GM19463 (cell line): Measurements from ENCODE around the gene VAT1.
"Not testable (repeated sequence)": the region's sequence is repeated elsewhere in the genome, so short reads cannot be mapped to it uniquely, and the experiment has no call there.

Experiments
- ATAC-seq: cut with Tn5 transposase; IDR thresholded peaks from one replicate; pipeline ENCODE4 v1.9.1; 2021; ENCODE audit warnings: mild to moderate bottlenecking, moderate library complexity; ENCODE audit not compliant: unreplicated experiment

VAT1 gene

GRCh38 chr17:43010667-43011308 is 11.4 kb downstream of the VAT1 start:
- no peak for ATAC-seq

DNA sequence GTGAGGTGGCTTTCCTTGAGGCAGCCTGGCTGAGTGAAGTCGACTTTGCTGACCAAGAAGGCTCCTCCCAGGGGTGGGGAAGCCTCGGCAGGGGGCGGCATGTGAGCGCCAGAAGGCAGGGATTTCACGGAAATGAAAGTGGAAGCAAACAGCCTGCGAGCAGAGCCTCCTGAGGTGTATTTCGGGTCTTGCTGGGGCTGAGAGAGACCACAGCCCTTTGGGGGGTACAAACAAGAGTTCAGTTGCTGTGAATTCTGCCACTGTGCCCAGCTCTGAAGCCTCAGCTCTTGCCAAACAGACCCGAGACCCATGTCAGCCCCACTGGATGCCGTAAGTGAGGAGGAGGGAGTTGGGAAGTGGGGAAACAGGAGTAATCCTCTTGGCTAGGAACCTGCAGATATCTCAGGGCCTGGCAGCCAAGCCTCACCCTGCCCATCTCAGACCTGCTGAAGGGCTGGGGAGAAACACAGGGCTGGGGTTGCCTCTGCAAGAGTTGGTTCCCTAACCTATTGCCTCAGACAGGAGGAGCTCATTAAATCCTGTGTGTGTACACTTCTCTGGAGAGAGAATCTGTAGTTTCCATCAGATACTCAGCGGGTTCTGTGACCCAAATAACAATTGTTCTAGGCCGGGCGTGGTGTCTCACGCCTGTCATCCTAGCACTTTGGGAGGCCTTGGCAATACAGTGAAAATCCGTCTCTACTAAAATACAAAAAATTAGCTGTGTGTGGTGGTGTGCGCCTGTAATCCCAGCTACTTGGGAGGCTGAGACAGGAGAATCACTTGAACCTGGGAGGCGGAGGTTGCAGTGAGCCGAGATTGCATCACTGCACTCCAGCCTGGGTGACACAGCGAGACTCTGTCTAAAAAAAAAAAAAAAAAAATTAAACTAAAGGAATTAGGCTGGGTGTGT is 15.3 kb downstream of the VAT1 start, which contains the start of gene IFI35:
Gene IFI35, plus strand, starts transcription at position 146 of the 913 bp plus-strand sequence. Its CDS starts 164 bp downstream, at position 310.
- peak; percentile 73 for ATAC-seq

GRCh38 chr17:43003542-43004172 is 18.5 kb downstream of the VAT1 start:
- ATAC-seq, result no peak

GRCh38 chr17:43000894-43001293 is 21.3 kb downstream of the VAT1 start:
- ATAC-seq, result not testable (repeated sequence)

DNA sequence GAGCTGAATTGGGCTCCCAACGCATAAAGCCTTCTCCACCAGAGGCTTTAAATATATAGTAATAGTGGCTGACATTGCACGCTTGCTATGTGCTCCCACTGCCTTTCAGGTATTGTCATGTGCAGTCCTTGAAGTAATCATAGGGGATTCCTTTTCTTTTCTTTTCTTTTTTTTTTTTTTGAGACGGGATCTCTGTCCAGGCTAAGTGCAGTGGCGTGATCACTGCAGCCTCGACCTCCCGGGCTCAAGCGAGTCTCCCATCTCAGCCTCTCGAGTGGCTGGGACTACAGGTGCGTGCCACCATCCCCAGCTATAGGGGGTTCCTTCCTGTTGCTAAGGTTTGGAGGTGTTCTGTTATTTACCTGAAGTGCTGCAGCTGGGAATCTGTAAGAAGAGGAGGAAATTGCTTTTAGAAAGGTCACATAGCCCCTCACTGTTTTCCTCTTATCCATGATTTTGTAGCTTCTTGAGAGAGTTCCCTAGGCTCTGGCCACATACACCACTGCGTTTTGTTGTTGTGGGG is 23.1 kb downstream of the VAT1 start:
- ATAC-seq, result no peak

GRCh38 chr17:42997984-42998938 is 23.9 kb downstream of the VAT1 start, which contains the start of gene RPL27:
Gene RPL27, plus strand, starts transcription at chr17:42998419. Its CDS starts 332 bp downstream, at chr17:42998751.
- peak; percentile 93 for ATAC-seq

DNA sequence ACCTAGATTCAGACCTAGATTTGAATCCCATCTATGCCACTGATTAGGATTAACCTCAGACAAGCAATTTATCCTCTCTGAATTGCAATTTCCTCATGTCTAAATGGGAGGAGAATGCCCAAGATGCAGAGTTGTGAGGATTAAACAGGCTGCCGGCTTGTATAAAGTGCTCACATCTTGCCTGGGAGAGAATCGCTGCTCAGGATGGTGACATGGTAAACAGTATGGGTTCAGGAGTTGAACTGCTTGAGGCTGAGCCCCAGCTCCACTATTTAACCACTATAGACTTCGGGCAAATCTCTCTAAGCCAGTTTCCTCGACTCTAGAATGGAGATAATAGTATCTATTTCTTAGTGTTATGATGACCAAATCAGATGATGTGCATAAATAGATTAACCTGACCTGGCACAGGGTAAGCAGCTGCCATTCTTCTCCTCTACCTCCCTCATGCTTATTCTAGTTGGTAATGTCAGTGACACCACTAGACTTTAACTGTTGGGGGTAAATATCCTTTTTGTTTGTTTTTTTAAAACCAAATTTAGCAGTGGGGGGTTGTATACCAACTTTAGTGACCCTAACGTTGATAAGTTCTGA is 24.7 kb downstream of the VAT1 start:
- ATAC-seq, result no peak

DNA sequence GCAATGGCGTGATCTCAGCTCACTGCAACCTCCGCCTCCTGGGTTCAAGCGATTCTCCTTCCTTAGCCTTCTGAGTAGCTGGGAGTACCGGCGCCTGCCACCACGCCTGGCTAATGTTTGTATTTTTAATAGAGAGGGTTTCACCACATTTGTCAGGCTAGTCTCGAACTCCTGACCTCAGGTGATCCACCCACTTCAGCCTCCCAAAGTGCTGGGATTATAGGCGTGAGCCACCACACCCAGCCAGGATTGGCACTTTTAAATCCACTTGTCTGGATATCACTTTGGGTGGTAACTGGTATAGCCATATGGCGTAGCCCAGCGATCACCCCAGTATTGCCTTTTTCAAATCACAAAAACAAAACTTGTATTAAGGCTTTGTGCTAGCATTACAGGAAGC is 28.3 kb downstream of the VAT1 start:
- not testable (repeated sequence) for ATAC-seq

DNA sequence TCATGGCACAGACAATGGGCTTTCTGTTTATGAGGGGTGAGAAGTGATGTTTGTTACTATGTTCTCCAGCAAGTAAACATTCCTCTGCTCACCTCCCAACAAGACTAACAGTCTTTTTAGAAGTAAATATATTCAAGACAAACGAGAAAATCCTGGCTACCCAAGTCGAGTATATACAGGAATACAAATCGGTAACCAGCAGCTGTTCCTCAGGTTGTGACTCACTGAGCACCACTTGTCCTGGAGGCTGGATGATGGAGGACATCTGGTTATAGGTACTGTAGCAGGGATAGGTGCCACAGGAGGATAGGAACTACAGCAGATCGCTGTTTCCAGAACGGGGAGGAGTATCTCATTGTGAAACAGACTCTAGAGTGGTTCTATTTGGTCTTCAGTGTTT is 29.3 kb downstream of the VAT1 start:
- ATAC-seq, result no peak

DNA sequence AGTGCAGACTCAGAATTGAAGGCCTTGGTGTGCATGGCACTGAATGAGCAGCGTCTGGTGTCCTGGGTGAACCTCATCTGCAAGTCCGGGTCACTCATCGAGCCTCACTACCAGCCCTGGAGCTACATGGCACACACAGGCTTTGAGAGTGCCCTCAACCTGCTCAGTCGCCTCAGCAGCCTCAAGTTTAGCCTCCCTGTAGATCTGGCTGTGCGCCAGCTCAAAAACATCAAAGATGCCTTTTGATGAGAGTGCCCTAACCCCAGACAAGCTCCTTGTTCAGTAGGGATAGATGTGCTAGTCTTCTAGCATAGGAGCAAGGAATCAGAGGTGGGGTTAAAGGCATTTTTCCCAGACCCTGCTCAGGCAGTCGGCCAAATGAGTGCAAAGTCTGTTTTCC is 30.7 kb downstream of the VAT1 start:
- no peak for ATAC-seq

DNA sequence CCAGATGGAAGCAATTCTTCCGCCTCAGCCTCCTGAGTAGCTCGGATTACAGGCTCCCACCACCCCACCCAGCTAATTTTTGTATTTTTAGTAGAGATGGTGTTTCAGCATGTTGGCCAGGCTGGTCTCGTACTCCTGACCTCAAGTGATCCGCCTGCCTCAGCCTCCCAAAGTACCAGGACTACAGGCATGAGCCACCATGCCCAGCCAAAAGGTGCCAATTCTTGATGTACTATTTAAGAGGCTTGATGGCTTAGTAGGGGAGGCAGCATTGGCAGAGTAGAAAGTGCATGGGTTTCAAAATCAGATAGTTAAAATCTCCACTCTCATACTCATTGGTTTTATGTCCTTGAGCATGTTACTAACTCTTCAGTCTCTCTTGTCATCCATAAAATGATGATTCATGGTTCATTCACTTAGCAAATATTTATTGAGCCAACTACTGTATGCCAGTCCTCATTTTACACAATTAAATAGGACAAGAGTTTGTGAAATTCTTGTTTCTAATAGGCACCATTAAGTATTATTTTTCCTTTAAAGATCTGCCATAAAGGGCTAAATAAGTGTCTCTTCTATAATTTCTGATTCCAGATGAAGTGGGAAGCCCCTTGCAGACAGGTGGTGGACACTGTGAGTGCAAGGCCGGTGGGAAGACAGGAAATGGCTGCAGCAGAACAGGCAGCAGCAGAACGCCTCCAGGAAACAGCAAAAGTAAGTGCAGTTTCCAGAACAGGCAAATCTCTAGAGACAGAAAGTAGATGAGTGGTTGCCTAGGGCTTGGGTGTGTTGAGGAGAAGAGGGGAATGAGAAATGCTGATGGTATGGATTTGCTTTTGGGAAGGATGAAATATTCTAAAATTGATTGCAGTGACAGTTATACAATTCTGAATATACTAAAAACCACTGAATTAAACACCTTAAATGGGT is 32.2 kb downstream of the VAT1 start:
- ATAC-seq, result no peak

- no peak for ATAC-seq
Observed at GRCh38 chr17:42989141-42989540, 33.0 kb downstream of the VAT1 start.

DNA sequence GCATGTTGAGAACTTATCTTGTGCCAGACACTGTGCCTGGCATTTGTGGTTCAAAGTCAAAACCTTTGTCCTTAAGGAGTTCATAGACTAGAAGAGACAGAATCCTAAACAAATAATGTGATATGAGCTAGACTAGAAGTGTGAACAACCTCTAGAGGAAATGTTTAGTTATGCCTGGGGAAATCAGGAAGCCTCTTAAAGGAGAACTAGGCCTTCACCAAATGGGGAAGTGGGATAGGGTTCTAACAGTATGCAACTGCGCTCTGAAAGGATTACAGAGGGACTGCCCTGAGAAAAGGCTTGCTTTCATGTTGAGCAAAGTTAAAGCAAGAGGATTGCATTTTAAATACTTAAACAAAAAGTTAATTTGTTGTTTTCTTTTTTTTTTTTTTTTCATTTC is 37.0 kb downstream of the VAT1 start:
- no peak for ATAC-seq

GRCh38 chr17:42982266-42982665 is 39.9 kb downstream of the VAT1 start:
- ATAC-seq, result no peak

DNA sequence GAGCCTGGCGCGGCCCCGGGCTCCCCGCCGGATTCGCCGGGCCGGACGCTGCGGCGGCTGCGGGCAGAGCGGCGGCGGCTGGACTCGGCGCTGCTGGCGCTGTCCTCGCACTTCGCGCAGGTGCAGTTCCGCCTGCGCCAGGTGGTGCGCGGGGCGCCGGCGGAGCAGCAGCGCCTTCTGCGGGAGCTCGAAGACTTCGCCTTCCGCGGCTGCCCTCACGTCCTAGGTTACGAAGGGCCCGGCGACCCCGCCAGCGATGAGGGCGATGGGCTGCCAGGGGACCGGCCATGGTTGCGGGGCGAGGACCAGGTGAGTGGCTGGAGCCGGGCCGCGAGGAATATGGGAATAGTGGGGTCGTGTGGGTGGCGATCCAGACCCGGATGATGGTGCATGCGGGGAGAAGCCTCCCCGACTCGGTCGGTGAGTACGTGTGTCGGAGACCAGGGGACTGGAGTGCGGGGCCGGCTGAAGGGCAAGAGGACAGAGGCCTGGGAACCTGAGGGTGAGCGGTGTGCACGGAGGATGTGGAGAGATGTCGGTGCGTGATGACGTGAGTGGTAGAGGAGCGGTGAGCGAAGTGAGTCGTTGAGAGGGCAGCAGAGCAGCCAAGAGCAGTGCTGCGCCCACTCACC is 41.3 kb downstream of the VAT1 start:
- peak; percentile 27 for ATAC-seq

GRCh38 chr17:42980274-42980765 is 41.9 kb downstream of the VAT1 start, which contains the start of gene RUNDC1:
Gene RUNDC1, plus strand, starts transcription at chr17:42980565. Its CDS starts 12 bp downstream, at chr17:42980577.
- peak; percentile 70 for ATAC-seq

GRCh38 chr17:42979511-42980273 is 42.5 kb downstream of the VAT1 start, which contains the start of gene PTGES3L:
Gene PTGES3L, minus strand, starts transcription at chr17:42980080. Its CDS starts 27 bp downstream, at chr17:42980053.
- ATAC-seq, result peak; percentile 38
